Peyer's patch (tissue), 4 donors: ENCODE results near the gene FGD5. TPM values are rescaled to one million over a fixed set of nuclear protein-coding genes. Genes with fewer than 3 reads are reported as not detected.

Source experiments
- DNase-seq, 3 donors: peaks; one replicate each; pipeline ENCODE4 v3.0.0-alpha.2; 2017 to 2019
- H3K27ac ChIP-seq, 4 donors: fragments of 200-600 bp; sonication (generic); one replicate each; pipeline ENCODE4 v1.5.1; 2016 to 2019
- H3K27me3 ChIP-seq, 2 donors: fragments of 200-600 bp; sonication (generic); one replicate each; pipeline ENCODE4 v1.5.1; 2019
- H3K36me3 ChIP-seq, 3 donors: fragments of 200-600 bp; sonication (generic); one replicate each; pipeline ENCODE4 v1.5.1; 2016 to 2019
- H3K4me1 ChIP-seq, 4 donors: fragments of 200-600 bp; sonication (generic); one replicate each; pipeline ENCODE4 v1.5.1; 2016 to 2019
- H3K4me3 ChIP-seq, 4 donors: fragments of 200-600 bp; sonication (generic); 1 replicate in 3 of 4; 2 replicates in 1 of 4; pipeline ENCODE4 v1.5.1; 2016 to 2019; ENCODE audit warnings: mild to moderate bottlenecking in 1 of 4
- H3K9me3 ChIP-seq, 4 donors: fragments of 200-600 bp; sonication (generic); one replicate each; pipeline ENCODE4 v1.5.1; 2016 to 2019; ENCODE audit warnings: mild to moderate bottlenecking in 1 of 4
- POLR2A ChIP-seq, 2 donors: fragments of 450-650 bp; IDR thresholded peaks; one replicate each; pipeline ENCODE4 v1.5.1; 2017; ENCODE audit warnings: antibody characterized with exemption in 2 of 2, mild to moderate bottlenecking in 2 of 2, moderate library complexity in 2 of 2
- total RNA-seq, 4 donors: library from RNA; depleted of rRNA; stranded (reverse); fragments of >200 nt; gene quantifications; one replicate each; pipeline ENCODE4 v1.1.0, GENCODE V29; 2016
- TF ChIP-seq, protein P1 (sequence below), 6 experiments: fragments of 450-650 bp in 4 of 6; fragments of 200-600 bp in 2 of 6; sonication (generic) in 1 of 6; IDR thresholded peaks; one replicate each; pipeline ENCODE4 v1.5.1; 2017 to 2019; ENCODE audit warnings: antibody characterized with exemption in 6 of 6, mild to moderate bottlenecking in 3 of 6, moderate library complexity in 1 of 6

The FGD5 gene
- total RNA-seq, 4 donors from 2014 or later: 8.6 to 65.2 (median 18.1) TPM

GRCh38 chr3:14832975-14833722 is 14.4 kb downstream of the FGD5 start:
- Histone ChIP-seq H3K4me3 (no peak overlapping the region), H3K9me3 (no peaks in the 10 kb centered on the region), H3K27ac (no peak overlapping the region), H3K36me3 (no peaks in the 10 kb centered on the region), H3K27me3 (no peaks in the 10 kb centered on the region), H3K4me1 (peaks cover 0 to 26% (median 0%) of the 10 kb centered on the region in 4 donors)
- TF ChIP-seq POLR2A (IDR thresholded peaks at IDR 0.05): no peak
- DNase-seq: no peak

- no peak overlapping the region for H3K4me3 ChIP-seq
- H3K4me1 ChIP-seq: peaks cover 0 to 30% (median 0%) of the 10 kb centered on the region in 4 donors
- no peaks in the 10 kb centered on the region for H3K9me3 ChIP-seq
- DNase-seq: no peak
- H3K36me3 ChIP-seq: no peaks in the 10 kb centered on the region
- TF ChIP-seq, protein P1, sequence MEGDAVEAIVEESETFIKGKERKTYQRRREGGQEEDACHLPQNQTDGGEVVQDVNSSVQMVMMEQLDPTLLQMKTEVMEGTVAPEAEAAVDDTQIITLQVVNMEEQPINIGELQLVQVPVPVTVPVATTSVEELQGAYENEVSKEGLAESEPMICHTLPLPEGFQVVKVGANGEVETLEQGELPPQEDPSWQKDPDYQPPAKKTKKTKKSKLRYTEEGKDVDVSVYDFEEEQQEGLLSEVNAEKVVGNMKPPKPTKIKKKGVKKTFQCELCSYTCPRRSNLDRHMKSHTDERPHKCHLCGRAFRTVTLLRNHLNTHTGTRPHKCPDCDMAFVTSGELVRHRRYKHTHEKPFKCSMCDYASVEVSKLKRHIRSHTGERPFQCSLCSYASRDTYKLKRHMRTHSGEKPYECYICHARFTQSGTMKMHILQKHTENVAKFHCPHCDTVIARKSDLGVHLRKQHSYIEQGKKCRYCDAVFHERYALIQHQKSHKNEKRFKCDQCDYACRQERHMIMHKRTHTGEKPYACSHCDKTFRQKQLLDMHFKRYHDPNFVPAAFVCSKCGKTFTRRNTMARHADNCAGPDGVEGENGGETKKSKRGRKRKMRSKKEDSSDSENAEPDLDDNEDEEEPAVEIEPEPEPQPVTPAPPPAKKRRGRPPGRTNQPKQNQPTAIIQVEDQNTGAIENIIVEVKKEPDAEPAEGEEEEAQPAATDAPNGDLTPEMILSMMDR (IDR thresholded peaks at IDR 0.05): no peak
- TF ChIP-seq POLR2A (IDR thresholded peaks at IDR 0.05): no peak
- no peak overlapping the region for H3K27ac ChIP-seq
- no peaks in the 10 kb centered on the region for H3K27me3 ChIP-seq
Observed at GRCh38 chr3:14834121-14834520, 15.4 kb downstream of the FGD5 start.

DNA sequence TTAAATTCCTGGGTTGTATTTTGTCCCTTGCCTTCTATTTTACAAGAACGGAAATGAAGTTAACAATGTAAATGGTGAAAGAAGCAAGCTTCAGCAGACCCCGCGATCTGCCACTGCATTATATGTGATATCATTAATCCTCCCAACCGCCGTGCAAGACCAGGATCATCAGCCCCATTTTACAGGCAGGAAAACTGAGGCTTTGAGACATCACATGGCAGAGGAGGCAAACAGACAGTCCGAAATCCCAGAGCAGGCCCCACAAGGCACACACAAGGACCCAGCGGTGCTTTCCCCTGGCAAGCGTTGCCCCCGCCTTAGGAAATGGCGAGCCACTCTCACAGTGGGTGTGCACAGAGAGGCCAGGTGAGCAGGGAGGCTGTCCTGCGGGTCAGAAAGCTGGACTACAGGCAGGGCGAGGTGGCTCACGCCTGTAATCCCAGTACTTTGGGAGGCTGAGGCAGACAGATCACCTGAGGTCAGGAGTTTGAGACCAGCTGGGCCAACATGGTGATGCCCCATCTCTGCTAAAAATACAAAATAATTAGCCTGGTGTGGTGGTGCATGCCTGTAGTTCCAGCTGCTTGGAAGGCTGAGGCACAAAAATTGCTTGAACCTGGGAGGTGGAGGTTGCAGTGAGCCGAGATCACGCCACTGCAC is 16.2 kb downstream of the FGD5 start:
- TF ChIP-seq, protein P1 (IDR thresholded peaks at IDR 0.05): no peak
- no peak for TF ChIP-seq POLR2A (IDR thresholded peaks at IDR 0.05)
- H3K4me1 ChIP-seq: peaks cover 0 to 30% (median 0%) of the 10 kb centered on the region in 4 donors
- H3K27ac ChIP-seq: no peak overlapping the region
- H3K9me3 ChIP-seq: no peaks in the 10 kb centered on the region
- DNase-seq: no peak
- H3K36me3 ChIP-seq: no peaks in the 10 kb centered on the region
- no peaks in the 10 kb centered on the region for H3K27me3 ChIP-seq
- H3K4me3 ChIP-seq: no peak overlapping the region

DNA sequence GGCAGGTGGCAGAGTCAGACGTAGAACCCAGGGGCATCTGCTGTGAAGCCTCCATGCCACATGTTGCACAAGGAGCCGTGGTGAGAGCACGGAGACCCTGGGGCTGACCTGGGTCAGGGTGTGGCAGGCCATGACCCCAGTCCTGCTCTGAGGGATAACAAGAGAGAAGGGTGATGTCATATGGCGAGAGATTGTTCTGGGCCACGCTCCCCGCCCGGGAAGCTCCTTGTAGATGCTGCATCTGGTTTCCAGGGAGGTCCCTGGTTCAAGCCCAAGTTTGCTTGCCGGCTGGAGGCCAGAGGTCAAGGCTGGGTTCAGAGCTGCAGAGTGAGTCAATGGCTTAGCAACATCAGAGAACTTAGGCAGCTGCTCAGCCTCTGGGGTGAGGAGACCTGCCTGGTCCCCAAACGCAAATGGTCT is 17.3 kb downstream of the FGD5 start:
- TF ChIP-seq POLR2A (IDR thresholded peaks at IDR 0.05): no peak
- TF ChIP-seq, protein P1 (IDR thresholded peaks at IDR 0.05): no peak
- Histone ChIP-seq H3K4me1 (peaks cover 0 to 30% (median 0%) of the 10 kb centered on the region in 4 donors), H3K27me3 (no peaks in the 10 kb centered on the region), H3K9me3 (no peaks in the 10 kb centered on the region), H3K27ac (peak overlapping the region in 3 of 4 donors; percentile 22 to 53 (median 25)), H3K36me3 (no peaks in the 10 kb centered on the region), H3K4me3 (no peak overlapping the region)
- DNase-seq: peak in 1 of 3 donors; percentile 66

DNA sequence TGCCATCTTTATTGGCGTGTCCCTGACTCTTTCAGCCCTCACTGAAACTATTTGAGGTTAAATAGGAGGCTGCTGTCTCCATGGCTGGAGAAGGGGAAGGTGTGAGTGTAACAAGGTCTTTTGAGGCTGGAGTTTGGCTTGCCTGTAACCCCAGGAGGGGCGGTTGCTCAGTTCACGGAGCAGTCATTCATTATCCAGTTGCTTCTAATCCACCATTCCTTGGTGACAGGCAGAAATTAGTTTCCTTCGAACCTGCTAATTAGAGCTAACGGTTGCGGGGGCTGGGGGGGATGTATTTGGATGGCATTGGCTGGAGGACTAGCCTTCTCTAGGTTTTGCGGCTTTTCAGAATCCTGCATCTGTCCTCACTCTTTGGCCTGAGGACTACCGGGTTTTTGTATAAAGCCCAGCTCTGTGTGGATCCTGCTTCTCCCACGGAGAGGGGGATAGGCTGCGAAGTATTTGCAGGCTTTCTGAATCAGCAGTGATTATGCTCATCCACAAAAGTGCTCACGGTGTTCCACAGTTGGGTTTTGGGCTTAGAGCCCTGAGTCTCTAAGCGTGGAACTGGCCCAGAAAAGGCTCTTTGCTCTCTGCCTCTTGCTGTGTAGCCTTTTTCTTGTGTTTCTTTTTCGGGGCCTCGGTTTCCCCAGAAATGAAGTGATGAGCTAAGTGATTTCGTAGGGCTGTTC is 18.6 kb downstream of the FGD5 start:
- H3K27me3 ChIP-seq: no peaks in the 10 kb centered on the region
- DNase-seq: no peak
- TF ChIP-seq, protein P1 (IDR thresholded peaks at IDR 0.05): no peak
- TF ChIP-seq POLR2A (IDR thresholded peaks at IDR 0.05): no peak
- peak overlapping the region in 3 of 4 donors; percentile 5 to 43 (median 17) for H3K27ac ChIP-seq
- H3K4me3 ChIP-seq: no peak overlapping the region
- no peaks in the 10 kb centered on the region for H3K9me3 ChIP-seq
- H3K4me1 ChIP-seq: peaks cover 0 to 30% (median 0%) of the 10 kb centered on the region in 4 donors
- H3K36me3 ChIP-seq: no peaks in the 10 kb centered on the region
